Parathyroid adenoma (tissue), 2 donors: ENCODE measurements around the gene NLRP3.

Experiments
- H2AFZ ChIP-seq: fragments of 300-600 bp; sonication (generic); one replicate; pipeline ENCODE4 v1.7.0; 2017; ENCODE audit warnings: antibody characterized with exemption, mild to moderate bottlenecking
- H3K27ac ChIP-seq: fragments of 300-600 bp; sonication (generic); one replicate; pipeline ENCODE4 v1.7.0; 2017
- H3K27me3 ChIP-seq: fragments of 300-600 bp; sonication (generic); one replicate; pipeline ENCODE4 v1.7.0; 2017; ENCODE audit warnings: low read length; ENCODE audit not compliant: control insufficient read depth, insufficient read depth
- H3K36me3 ChIP-seq: fragments of 300-600 bp; sonication (generic); one replicate; pipeline ENCODE4 v1.7.0; 2017; ENCODE audit warnings: low read length; ENCODE audit not compliant: control insufficient read depth, insufficient read depth
- H3K4me1 ChIP-seq: fragments of 300-600 bp; sonication (generic); one replicate; pipeline ENCODE4 v1.7.0; 2017; ENCODE audit warnings: control low read depth
- H3K4me2 ChIP-seq: fragments of 300-600 bp; sonication (generic); one replicate; pipeline ENCODE4 v1.7.0; 2017; ENCODE audit warnings: low read length
- H3K4me3 ChIP-seq: fragments of 300-600 bp; sonication (generic); one replicate; pipeline ENCODE4 v1.7.0; 2017; ENCODE audit warnings: low read depth, low read length
- H3K79me2 ChIP-seq: fragments of 300-600 bp; sonication (generic); one replicate; pipeline ENCODE4 v1.7.0; 2017; ENCODE audit warnings: control low read depth
- H3K9ac ChIP-seq: fragments of 300-600 bp; sonication (generic); one replicate; pipeline ENCODE4 v1.7.0; 2017; ENCODE audit warnings: mild to moderate bottlenecking
- H3K9me3 ChIP-seq: fragments of 300-600 bp; sonication (generic); one replicate; pipeline ENCODE4 v1.7.0; 2017; ENCODE audit warnings: low read length; ENCODE audit not compliant: control insufficient read depth
- TF ChIP-seq, protein P1 (sequence below): fragments of 300-600 bp; sonication (generic); IDR thresholded peaks from one replicate; pipeline ENCODE4 v1.7.0; 2017; ENCODE audit warnings: antibody characterized with exemption, mild to moderate bottlenecking
- donor health status: primary hyperparathyroidism.

NLRP3 gene

DNA sequence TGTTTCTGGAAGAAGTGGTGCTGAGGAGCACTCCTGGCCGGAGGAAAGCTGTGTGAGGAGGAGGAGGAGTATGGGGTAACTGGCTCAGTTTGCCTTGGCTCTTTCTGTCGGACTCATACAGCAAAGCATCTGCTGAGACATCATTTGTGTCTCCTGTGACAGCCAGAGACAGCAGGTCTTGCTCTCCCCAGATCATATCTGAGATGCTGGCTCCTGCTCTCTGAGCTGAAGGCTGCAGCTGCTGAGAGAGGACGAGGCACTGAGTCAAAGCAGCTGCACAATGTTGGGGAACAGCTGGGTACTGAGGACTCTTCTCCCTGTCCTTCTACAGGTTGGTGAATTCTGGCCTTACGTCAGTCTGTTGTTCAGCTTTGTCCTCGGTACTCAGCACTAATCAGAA, 27.7 kb downstream of the NLRP3 start:
- no peak overlapping the region for H3K4me2 ChIP-seq
- H3K9ac ChIP-seq: no peak overlapping the region
- H3K36me3 ChIP-seq: no peaks in the 10 kb centered on the region
- H2AFZ ChIP-seq: peak overlapping the region; percentile 46
- no peaks in the 10 kb centered on the region for H3K4me1 ChIP-seq
- H3K79me2 ChIP-seq: no peaks in the 10 kb centered on the region
- no peak overlapping the region for H3K4me3 ChIP-seq
- TF ChIP-seq, protein P1, sequence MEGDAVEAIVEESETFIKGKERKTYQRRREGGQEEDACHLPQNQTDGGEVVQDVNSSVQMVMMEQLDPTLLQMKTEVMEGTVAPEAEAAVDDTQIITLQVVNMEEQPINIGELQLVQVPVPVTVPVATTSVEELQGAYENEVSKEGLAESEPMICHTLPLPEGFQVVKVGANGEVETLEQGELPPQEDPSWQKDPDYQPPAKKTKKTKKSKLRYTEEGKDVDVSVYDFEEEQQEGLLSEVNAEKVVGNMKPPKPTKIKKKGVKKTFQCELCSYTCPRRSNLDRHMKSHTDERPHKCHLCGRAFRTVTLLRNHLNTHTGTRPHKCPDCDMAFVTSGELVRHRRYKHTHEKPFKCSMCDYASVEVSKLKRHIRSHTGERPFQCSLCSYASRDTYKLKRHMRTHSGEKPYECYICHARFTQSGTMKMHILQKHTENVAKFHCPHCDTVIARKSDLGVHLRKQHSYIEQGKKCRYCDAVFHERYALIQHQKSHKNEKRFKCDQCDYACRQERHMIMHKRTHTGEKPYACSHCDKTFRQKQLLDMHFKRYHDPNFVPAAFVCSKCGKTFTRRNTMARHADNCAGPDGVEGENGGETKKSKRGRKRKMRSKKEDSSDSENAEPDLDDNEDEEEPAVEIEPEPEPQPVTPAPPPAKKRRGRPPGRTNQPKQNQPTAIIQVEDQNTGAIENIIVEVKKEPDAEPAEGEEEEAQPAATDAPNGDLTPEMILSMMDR: no peak
- no peak overlapping the region for H3K27ac ChIP-seq
- H3K27me3 ChIP-seq: no peaks in the 10 kb centered on the region
- no peaks in the 10 kb centered on the region for H3K9me3 ChIP-seq

DNA sequence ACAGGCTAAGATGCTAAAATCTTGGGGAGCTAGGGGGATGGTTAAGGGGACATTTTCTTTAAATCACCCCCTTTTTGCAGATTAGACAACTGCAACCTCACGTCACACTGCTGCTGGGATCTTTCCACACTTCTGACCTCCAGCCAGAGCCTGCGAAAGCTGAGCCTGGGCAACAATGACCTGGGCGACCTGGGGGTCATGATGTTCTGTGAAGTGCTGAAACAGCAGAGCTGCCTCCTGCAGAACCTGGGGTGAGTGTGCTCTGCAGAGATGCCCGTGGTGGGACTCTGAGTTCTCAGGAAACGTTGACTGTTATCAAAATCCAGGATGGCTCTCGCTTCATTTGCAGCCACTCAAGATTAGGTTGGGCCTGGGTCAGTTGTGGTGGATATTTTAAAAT, 28.6 kb downstream of the NLRP3 start:
- Histone ChIP-seq H3K27me3 (no peaks in the 10 kb centered on the region), H3K4me3 (no peak overlapping the region), H3K27ac (no peak overlapping the region), H3K36me3 (no peaks in the 10 kb centered on the region), H3K9me3 (no peaks in the 10 kb centered on the region), H3K79me2 (no peaks in the 10 kb centered on the region), H3K9ac (no peak overlapping the region), H3K4me1 (no peaks in the 10 kb centered on the region), H3K4me2 (no peak overlapping the region), H2AFZ (no peak overlapping the region)
- TF ChIP-seq, protein P1: no peak

DNA sequence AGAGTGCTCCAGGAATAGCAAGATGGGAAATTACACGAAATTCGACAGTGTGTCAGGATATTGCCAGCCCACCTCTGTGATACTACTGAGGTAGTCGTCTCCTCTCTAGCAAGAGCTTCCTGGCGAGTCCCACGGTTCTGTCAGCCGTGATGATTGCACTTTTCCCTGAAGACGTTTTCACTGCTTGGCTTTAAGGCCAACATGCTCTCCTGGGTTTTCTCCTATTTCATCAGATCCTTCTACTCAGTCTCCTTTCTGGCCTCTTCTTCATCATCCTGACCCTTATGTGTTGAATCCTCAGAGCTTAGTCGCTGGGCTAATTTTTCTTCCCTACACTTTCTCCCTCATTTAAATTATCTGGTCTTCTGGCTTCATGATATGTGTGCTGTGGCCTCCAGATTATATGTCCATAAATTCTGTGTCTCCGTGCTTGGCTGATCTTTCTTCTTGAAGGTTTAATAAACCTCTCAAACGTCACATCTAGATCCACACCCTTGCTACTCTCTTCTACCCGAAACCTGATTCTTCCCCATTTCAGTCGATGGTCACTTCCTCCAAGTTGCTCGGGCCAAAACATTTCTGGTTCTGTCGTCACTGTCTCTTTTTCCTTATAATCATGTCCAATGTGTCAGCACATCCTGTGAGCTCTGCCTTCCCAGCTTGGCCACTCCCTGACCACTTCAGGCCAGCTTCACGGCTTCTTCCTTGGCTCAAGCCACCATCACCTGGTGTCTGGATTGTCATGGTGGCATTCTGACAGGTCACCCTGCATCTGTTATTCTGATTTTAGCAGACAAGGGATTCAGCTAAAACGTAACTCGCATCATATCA, 29.8 kb downstream of the NLRP3 start:
- Histone ChIP-seq H3K4me2 (no peak overlapping the region), H3K27me3 (no peaks in the 10 kb centered on the region), H3K4me3 (no peak overlapping the region)

DNA sequence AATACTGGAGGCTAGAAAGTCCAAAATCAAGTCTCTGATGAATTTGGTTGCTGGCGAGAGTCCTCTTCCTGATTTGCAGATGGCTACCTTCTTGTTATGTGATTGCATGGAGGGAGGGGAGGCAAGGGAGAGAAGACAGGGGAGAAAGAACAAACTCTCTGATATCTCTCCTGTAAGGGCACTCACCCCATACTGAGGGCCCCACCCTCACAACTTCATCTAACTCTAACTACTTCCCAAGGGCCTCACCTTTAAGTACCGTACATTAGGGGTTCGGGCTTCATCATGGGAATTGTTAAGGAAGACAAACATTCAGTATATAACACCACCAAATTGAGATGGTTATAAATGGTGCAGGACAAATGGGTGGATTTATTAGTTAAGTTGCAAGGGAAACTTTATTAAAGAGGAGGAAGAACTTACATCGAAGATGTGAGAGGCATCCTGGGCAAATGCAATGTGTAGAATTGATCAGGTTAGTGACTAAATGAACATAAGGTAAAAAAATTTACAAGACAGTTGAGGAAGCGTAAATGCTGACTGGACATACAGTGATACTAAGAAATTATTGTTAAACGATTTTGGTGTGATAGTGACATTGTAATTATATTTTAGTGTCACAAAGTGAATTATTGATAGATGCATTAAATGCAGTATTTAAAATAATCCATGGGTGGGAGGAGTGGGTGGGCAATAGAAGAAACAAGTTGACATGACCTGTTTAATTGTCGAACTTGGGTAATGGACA, 31.4 kb downstream of the NLRP3 start:
- Histone ChIP-seq H3K9me3 (no peaks in the 10 kb centered on the region), H3K27ac (no peak overlapping the region), H3K27me3 (no peaks in the 10 kb centered on the region), H3K79me2 (no peaks in the 10 kb centered on the region), H3K4me1 (no peaks in the 10 kb centered on the region), H2AFZ (peak overlapping the region; percentile 74), H3K4me3 (no peak overlapping the region), H3K9ac (no peak overlapping the region), H3K4me2 (peak overlapping the region; percentile 81), H3K36me3 (no peaks in the 10 kb centered on the region)
- TF ChIP-seq, protein P1: no peak

More for the DNA sequence above, 29.8 kb downstream of the NLRP3 start:
- H3K4me1 ChIP-seq: no peaks in the 10 kb centered on the region
- no peaks in the 10 kb centered on the region for H3K36me3 ChIP-seq
- no peaks in the 10 kb centered on the region for H3K79me2 ChIP-seq
- TF ChIP-seq, protein P1: no peak
- no peak overlapping the region for H3K9ac ChIP-seq
- no peak overlapping the region for H3K27ac ChIP-seq
- no peaks in the 10 kb centered on the region for H3K9me3 ChIP-seq
- no peak overlapping the region for H2AFZ ChIP-seq
